ENCODE measurements around the gene HES1.

GRCh38 chr3:194110483-194110882 lies 25.5 kb upstream of the HES1 start:
- TF ChIP-seq CTCF (IDR thresholded peaks at IDR 0.05) (no peak), POLR2A (IDR thresholded peaks at IDR 0.05) (no peak)

Measured in right lobe of liver (tissue), 4 donors.